Putamen (tissue), 1 donor: Measurements from ENCODE around the gene AOX1.
"Not testable (repeated sequence)": the region's sequence is repeated elsewhere in the genome, so short reads cannot be mapped to it uniquely, and the experiment has no call there.

Experiments used
- DNase-seq: peaks from one replicate; pipeline ENCODE4 v3.0.0-alpha.2; 2016; ENCODE audit warnings: low spot score

Gene AOX1

DNA sequence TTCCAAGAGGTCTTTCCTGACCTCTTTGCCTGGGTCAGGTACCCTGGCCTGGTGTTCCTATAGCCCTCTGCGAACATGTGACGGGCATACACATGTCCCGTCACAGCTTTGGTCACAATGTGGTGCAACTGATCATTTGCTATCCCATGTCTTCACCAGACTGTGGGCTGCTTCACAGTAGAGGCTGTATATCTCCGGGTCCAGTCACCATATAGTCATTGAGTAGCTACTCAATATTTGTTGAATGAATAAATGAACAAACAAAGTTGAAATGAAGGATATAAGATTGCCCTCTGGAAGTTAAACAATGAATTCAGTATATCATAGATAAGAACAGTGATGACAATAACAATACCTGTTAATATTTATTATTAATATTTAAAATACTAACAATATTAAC is 16.8 kb downstream of the AOX1 start:
- DNase-seq: no peak

DNA sequence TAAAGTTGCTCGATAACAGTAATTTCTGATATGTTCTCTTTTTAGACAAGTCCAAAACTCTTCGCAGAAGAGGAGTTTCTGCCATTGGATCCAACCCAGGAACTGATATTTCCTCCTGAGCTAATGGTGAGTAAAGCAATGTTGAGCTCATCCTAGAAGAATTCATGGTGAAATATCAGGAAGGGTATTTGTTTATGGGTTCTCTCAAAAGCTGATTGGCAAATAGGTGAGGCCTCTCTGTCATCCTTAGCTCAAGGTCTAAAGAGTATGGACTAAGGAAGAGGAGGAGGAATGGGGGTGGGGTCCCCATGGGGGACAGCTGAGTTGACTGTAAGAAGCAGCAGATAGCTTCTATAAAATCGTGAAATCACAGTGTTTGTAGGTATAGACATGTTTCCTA is 18.2 kb downstream of the AOX1 start:
- no peak for DNase-seq

DNA sequence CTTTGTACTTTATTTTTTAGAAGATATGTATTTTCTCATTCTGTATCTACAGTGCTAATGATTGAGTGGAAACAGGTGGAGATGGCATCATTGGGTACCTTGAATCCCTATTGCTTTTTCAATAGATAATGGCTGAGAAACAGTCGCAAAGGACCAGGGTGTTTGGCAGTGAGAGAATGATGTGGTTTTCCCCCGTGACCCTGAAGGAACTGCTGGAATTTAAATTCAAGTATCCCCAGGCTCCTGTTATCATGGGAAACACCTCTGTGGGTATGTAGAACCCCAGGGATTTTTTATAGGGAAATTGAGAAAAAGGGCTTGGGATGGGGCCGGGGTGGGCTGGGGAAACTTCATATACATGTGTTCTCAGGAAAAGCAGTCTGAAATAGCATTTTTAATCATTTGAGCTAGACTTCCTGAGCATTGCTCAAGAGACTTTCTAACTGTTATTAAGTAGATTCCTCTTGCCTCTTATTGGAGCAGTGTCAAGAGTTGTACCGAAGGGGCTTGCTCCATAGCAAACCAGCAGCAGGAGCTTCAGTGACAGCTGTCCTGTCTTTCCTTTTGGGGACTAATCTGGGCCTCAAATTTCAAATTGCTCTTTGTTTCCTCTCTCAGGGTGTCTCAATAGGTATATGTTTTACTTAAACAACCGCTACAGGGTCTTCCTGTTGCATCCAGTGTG is 18.9 kb downstream of the AOX1 start:
- DNase-seq: no peak

- DNase-seq: no peak
These were observed 22.7 kb downstream of the AOX1 start for GRCh38 chr2:200608341-200609027.

DNA sequence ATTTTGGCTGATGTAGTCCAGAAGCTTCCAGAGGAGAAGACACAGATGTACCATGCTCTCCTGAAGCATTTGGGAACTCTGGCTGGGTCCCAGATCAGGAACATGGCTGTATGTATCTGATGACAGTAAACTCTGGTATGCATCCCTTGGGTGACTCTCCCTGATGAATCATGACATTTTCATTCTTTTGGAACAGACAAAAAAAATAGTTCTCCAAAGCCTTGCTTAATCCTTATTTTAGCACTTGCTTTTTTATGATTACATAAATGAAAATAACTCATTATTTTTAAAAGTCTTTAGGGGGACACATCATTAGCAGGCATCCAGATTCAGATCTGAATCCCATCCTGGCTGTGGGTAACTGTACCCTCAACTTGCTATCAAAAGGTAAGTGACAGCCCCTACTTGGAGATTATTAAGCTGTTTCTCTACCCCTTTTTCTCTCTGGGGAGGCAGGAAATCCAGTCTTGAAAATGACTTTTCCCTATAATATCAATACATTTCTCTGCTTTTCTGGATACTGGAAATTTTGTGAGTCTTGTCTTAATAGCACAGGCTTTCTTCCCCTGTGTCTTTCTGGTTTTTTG is 23.3 kb downstream of the AOX1 start:
- no peak for DNase-seq

DNA sequence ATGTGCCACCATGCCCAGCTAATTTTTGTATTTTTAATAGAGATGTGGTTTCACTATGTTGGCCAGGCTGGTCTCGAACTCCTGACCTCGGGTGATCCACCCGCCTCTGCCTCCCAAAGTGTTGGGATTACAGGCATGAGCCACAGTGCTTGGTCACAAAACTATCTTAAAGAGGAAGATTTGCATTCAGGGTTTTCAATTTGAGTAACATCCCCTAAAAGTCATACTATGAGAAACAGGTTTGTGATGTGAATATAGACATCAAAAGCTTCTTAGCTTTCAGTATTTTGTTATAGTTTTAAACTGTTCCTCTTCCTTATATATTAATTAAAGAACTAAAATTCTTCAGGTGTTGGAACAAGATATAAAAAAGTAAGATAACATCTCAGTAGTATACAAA is 24.4 kb downstream of the AOX1 start:
- DNase-seq: not testable (repeated sequence)

GRCh38 chr2:200613692-200614091 is 27.9 kb downstream of the AOX1 start:
- DNase-seq: no peak

DNA sequence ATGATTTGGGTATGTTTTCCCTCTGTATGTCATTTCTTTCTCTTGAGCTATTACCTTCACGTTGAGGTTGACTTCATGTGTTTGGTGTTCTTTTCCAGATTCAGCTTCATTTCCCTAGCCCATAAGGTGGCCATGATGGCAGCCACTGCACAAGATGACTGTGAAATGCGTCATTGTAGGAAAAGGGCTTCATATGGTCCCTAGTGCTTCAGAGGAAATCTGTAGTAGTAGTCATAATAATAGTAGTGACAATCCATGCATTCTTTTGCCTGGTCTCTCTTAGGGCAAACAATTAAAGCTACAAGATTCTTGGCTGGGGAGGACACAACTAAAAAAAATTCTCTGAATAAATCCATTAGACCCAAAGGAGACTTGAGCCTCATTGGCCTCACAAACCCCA is 28.4 kb downstream of the AOX1 start:
- DNase-seq: no peak

DNA sequence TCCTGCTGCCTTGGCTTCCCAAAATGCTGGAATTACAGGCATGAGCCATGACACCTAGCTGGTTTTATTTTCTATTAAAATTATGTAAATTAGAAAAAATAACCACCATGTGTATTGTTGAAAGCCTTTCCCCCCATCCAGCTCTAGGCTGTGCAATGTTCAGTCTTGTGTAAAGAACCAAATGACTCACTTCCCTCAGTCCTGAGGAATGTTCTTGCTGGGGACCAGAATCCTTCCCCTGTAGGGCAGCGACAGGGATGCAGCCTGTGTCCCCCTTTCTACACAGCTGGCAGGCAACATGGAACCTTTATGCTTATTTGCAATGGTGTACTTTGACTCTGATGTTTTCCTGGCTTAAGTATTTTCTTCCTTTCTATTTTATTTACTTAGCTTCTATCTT is 29.4 kb downstream of the AOX1 start:
- DNase-seq: no peak

- peak; percentile 11 for DNase-seq
These were observed 30.4 kb downstream of the AOX1 start for GRCh38 chr2:200616193-200616592.

DNA sequence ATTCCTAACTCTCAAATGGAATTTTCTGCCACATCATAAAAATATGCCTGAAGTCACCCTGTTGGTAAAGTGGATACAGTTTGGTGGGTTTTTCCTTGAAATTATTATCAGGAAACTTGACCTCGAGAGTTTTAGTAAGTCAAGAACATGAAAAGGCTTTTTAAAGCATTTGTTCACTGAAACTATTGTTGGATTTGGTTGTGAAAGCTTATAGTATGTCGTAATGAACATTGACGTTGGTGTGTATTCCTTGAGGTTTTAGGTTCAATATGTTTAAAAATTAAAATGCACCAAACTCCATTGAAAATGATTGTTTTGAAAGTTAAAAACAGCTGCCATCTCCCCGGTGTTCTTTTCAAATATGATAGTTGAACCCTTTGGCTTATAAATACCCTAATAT is 30.8 kb downstream of the AOX1 start:
- DNase-seq: no peak

DNA sequence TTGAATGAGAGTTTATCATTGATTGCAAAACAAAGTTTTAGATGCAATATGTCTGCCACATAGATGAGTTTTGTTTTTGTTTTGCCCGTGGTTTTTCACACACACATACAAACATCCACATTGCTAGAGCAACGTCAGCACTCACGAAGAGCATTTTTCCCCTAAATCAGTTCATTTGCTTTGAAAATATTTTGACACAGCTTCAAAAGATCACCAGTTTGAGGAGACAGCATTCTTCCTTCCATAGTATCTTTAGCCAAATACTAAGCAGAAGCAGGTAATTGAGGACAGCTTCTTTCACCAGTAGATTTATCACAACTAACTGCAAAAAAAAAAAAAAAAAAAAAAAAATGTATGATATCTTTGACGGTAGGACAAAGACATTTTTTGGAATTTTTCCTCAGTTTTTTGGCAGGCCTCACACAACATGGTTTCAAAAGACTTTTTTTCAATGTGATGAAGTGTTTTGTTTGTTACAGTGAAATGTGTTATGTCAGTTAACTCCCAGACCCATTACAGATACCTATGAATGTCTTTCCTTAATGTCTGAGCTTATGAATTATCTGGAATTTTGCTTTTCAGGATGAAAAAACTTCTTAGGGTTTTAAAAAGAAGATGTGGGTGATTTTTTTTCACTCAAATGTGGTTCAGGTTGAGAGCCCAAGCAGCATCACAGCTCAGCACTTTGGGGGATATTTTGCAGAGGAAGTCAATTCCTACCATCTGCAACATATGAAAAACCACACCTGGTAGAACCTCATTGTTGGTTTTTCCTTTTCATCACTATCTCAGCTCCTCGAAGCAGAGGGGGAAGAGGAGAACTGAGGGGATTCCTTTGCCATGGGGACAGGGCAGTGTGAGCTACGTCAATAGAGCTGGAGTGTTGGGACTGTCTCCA is 31.6 kb downstream of the AOX1 start:
- DNase-seq: no peak

DNA sequence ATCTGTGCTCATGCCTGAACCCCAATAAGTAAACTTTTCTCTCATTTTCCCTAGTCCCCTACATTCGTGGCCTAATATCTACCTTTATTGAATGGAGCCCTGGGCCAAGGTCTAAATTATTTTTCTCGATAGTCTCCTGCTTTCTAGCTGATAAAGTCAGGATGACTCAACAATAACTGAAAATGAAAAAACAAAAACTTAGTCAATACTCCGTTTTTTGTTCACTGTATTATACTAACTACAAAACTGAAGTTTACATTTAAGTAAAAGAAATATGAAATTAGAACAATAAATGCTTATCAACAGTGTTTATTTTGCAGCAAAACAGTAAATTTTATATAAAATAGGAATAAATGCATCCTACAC is 32.2 kb downstream of the AOX1 start:
- no peak for DNase-seq

GRCh38 chr2:200618590-200619021 is 32.8 kb downstream of the AOX1 start:
- peak; percentile 52 for DNase-seq

DNA sequence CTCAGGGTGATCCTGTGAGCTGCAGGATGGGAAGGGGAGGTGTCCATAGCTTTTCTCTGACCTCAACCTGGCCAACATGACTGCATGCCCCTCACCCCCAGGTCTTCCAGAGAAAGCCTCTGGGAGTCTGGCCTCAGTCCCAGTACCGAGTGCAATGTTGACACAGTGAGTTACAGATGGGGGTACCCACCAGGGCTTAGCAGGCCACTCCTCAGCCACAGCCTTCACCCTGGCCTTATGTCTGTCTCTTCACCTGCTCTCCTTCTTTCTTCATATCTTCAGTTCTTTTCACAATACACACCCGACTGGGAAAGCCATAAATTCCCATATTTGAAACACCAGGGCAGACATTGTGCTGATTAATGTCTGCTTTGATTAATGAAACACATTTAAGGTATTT is 33.5 kb downstream of the AOX1 start:
- DNase-seq: no peak

GRCh38 chr2:200620606-200621390 is 35.0 kb downstream of the AOX1 start:
- no peak for DNase-seq

DNA sequence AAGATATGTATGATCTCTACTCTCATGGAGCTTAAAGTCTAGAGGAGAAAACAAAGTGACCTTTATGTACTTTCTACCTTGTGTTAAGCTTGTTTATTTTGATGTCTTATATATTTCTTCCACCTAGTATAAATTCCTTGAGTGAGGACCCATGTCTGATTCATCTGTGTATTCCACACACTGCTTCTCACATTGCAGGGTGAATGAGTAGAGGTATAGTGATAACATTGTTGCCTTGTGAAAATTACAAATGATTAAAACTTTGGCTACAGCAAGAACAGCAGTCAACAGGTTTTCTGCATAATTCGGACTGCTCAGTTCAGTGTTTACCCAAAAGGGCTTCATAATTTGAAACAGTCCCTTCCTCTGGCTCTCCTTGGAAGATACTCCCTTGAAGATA is 36.3 kb downstream of the AOX1 start:
- no peak for DNase-seq

- no peak for DNase-seq
These were observed 38.2 kb downstream of the AOX1 start for GRCh38 chr2:200624026-200624425.

DNA sequence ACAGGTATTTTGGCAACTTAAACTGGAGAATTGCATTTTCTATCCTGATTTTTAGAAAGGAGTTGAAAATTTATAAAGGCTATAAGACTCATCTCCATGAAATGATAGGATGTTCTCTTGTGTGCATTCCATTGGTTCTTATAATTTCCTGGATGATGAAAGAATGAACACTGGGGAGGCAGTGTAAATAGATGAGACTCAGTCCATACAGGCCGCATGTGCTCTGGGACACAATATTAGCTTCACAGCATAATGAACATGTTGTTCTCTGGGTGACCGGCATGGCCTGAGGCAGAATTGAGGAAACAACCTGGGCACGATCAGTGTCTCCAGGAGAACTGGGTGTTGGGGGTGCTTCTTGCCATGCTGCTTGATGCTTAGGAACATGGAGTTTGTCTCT is 38.8 kb downstream of the AOX1 start:
- no peak for DNase-seq

GRCh38 chr2:200625282-200625681 is 39.5 kb downstream of the AOX1 start:
- DNase-seq: no peak

DNA sequence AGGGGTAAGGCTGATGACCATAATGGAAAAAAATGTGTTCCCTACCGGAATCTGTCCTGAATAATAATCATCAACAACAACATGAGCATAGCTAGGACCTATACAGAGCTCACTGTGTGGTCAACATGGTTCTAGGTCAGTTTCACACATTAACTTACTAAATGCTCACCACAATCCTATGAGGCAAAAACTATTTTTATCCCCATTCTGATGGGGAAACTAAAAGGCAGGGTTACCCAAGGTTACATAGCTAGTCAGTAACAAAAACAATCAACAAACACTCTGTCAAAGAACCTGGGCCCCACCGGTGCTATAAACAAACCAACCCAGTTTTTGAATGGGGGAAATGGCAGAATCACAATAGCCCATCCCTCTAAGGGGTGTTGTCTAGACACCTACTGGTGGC is 40.1 kb downstream of the AOX1 start:
- no peak for DNase-seq
